CD1c-positive myeloid dendritic cell (primary cell): ENCODE data around the gene FGF8.

Experiments used
- DNase-seq: peaks from one replicate; pipeline ENCODE4 v3.0.0-alpha.2; 2016; ENCODE audit errors: extremely low spot score

Gene FGF8

GRCh38 chr10:101769541-101770180 lies 6.3 kb downstream of the FGF8 start:
- DNase-seq, result no peak

- DNase-seq, result no peak
Measured at GRCh38 chr10:101768791-101769170, 7.1 kb downstream of the FGF8 start.

GRCh38 chr10:101767966-101768790 lies 7.7 kb downstream of the FGF8 start:
- no peak for DNase-seq

- no peak for DNase-seq
Measured at GRCh38 chr10:101767600-101767945, 8.3 kb downstream of the FGF8 start.

GRCh38 chr10:101766753-101767599 lies 8.9 kb downstream of the FGF8 start:
- no peak for DNase-seq

- DNase-seq, result no peak
Measured at GRCh38 chr10:101766306-101766705, 9.6 kb downstream of the FGF8 start.

GRCh38 chr10:101763141-101763846 lies 12.6 kb downstream of the FGF8 start:
- no peak for DNase-seq

GRCh38 chr10:101762736-101763135 lies 13.2 kb downstream of the FGF8 start:
- no peak for DNase-seq

GRCh38 chr10:101761226-101761625 lies 14.7 kb downstream of the FGF8 start:
- no peak for DNase-seq

- DNase-seq, result no peak
Measured at GRCh38 chr10:101760510-101760909, 15.4 kb downstream of the FGF8 start.

GRCh38 chr10:101759309-101760247 lies 16.3 kb downstream of the FGF8 start:
- DNase-seq, result no peak

- DNase-seq, result no peak
Measured at GRCh38 chr10:101758858-101759257, 17.1 kb downstream of the FGF8 start.

GRCh38 chr10:101752241-101752640 lies 23.7 kb downstream of the FGF8 start:
- DNase-seq, result no peak

GRCh38 chr10:101749047-101750016 lies 26.6 kb downstream of the FGF8 start:
- DNase-seq, result no peak

- DNase-seq, result no peak
Measured at GRCh38 chr10:101748496-101748895, 27.4 kb downstream of the FGF8 start.

- no peak for DNase-seq
Measured at GRCh38 chr10:101745074-101745696, 30.7 kb downstream of the FGF8 start.

- DNase-seq, result no peak
Measured at GRCh38 chr10:101744267-101744666, 31.6 kb downstream of the FGF8 start.

GRCh38 chr10:101741938-101742337 lies 34.0 kb downstream of the FGF8 start:
- no peak for DNase-seq

- DNase-seq, result no peak
Measured at GRCh38 chr10:101736666-101737065, 39.2 kb downstream of the FGF8 start.
